Calu3 (cell line): ENCODE results near the gene RCAN3. TPM values are rescaled to one million over a fixed set of nuclear protein-coding genes. Genes with fewer than 3 reads are reported as not detected.

ENCODE experiments used
- BruUV-seq: library from RNA; stranded (reverse); fragments of 400-500 nt; replicated peaks from 2 replicates; lab custom pipeline; 2021; lab: Mats Ljungman, UMichigan
- CTCF ChIA-PET: fragments of 300-600 bp; sonication (Branson Sonifier 250); formaldehyde crosslinking; loops from one replicate; lab custom pipeline; 2022; ENCODE audit warnings: antibody characterized with exemption; lab: Charles Lee
- DNase-seq: peaks from one replicate; pipeline ENCODE4 v3.0.0; 2022
- H3K27ac Mint-ChIP-seq: one replicate; pipeline ENCODE4 v1.8.0; 2022; ENCODE audit warnings: mixed read lengths; ENCODE audit not compliant: unreplicated experiment
- H3K27me3 Mint-ChIP-seq: one replicate; pipeline ENCODE4 v1.8.0; 2022; ENCODE audit warnings: mixed read lengths; ENCODE audit not compliant: unreplicated experiment
- H3K36me3 Mint-ChIP-seq: one replicate; pipeline ENCODE4 v1.8.0; 2022; ENCODE audit warnings: mild to moderate bottlenecking, moderate library complexity, mixed read lengths; ENCODE audit not compliant: insufficient read depth, unreplicated experiment
- H3K4me1 Mint-ChIP-seq: one replicate; pipeline ENCODE4 v1.8.0; 2022; ENCODE audit warnings: mild to moderate bottlenecking, low read depth, mixed read lengths; ENCODE audit not compliant: unreplicated experiment
- H3K4me3 Mint-ChIP-seq: one replicate; pipeline ENCODE4 v1.8.0; 2022; ENCODE audit warnings: mild to moderate bottlenecking, low read depth, moderate library complexity, mixed read lengths; ENCODE audit not compliant: unreplicated experiment
- H3K9me3 Mint-ChIP-seq: one replicate; pipeline ENCODE4 v1.8.0; 2022; ENCODE audit warnings: low read depth, mixed read lengths; ENCODE audit not compliant: unreplicated experiment
- intact Hi-C: fragments of 100-400 bp; cut with micrococcal nuclease; formaldehyde crosslinking; loops from one replicate; pipeline ENCODE4 v1.10.0; 2022; ENCODE audit not compliant: unreplicated experiment
- total RNA-seq: library from RNA; stranded (reverse); gene quantifications from 2 replicates; pipeline ENCODE4 v1.2.3, GENCODE V29; 2022
- TF ChIP-seq, protein P1 (sequence below): fragments of 200-600 bp; IDR thresholded peaks from one replicate; pipeline ENCODE4 v1.8.0; 2022; ENCODE audit warnings: antibody characterized with exemption; ENCODE audit not compliant: unreplicated experiment

RCAN3 gene
- total RNA-seq, 1 experiment from 2014 or later: 15.3 TPM

DNA sequence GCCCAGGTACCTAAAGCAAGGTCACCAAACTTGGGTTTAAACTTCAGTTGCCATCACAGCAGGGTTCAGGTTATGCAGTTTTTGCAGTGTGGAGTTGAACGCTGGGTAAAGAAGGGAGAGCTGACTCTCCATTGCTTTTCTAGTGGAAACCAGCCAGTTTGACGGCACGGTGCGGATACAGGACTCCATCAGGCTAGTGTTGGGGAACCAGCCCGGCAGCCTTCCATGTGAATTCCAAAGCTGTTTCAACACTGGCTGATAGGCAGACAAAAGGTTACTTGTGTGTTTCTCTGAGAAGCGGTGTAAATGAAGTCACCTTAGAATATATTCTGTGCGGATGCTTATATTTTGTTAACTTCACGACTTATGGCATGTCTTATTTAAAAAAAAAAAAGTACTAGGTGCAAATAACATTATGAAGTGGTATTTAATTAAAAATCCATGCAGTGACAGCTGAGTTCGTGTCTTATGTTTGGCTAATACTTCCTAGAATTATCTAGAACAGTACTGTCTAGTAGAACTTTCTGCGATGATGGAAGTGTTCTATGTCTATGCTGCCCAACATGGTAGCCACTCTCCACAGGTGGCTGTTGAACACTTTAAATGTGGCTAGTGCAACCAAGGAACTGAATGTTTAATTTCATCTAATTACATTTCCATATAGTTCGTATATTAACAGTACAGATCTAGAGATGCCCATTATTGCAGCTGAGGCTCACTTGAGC lies 29.9 kb upstream of the RCAN3 start:
- BruUV-seq: no TSS peak
- Mint-ChIP-seq H3K4me1 (no peaks in the 10 kb centered on the region), H3K36me3 (no peaks in the 10 kb centered on the region), H3K27ac (no peak overlapping the region), H3K4me3 (no peak overlapping the region), H3K9me3 (no peaks in the 10 kb centered on the region), H3K27me3 (no peaks in the 10 kb centered on the region)
- no peak for DNase-seq
- CTCF ChIA-PET: interaction anchor here (0.7 kb wide), 1 partner anchor 1451 kb away, joined by 5 read pairs; no protein-coding TSS in a partner anchor
- intact Hi-C loops: no loop called here
- TF ChIP-seq, protein P1, sequence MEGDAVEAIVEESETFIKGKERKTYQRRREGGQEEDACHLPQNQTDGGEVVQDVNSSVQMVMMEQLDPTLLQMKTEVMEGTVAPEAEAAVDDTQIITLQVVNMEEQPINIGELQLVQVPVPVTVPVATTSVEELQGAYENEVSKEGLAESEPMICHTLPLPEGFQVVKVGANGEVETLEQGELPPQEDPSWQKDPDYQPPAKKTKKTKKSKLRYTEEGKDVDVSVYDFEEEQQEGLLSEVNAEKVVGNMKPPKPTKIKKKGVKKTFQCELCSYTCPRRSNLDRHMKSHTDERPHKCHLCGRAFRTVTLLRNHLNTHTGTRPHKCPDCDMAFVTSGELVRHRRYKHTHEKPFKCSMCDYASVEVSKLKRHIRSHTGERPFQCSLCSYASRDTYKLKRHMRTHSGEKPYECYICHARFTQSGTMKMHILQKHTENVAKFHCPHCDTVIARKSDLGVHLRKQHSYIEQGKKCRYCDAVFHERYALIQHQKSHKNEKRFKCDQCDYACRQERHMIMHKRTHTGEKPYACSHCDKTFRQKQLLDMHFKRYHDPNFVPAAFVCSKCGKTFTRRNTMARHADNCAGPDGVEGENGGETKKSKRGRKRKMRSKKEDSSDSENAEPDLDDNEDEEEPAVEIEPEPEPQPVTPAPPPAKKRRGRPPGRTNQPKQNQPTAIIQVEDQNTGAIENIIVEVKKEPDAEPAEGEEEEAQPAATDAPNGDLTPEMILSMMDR: no peak

DNA sequence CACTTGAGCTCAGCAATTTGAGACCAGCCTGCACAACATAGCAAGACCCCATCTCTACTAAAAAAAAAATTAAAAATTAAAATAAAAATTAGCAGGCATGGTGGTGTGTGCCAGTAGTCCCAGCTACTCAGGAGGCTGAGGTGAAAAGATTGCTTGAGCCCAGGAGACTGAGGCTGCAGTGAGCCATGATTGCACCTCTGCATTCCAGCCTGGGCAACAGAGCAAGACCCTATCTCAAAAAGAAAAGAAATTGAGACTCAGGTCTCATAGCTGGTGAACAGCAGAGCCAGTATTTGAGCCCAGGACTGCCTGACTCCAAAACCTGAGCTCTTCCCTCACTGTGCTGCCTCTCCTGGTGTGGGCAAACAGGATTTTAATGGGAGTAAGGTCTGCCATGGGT lies 28.4 kb upstream of the RCAN3 start:
- H3K27me3 Mint-ChIP-seq: no peaks in the 10 kb centered on the region
- no peaks in the 10 kb centered on the region for H3K4me1 Mint-ChIP-seq
- no TSS peak for BruUV-seq
- H3K36me3 Mint-ChIP-seq: no peaks in the 10 kb centered on the region
- intact Hi-C loops: no loop called here
- H3K4me3 Mint-ChIP-seq: no peak overlapping the region
- TF ChIP-seq, protein P1: no peak
- H3K27ac Mint-ChIP-seq: no peak overlapping the region
- CTCF ChIA-PET: interaction anchor here (0.6 kb wide), 1 partner anchor 110 kb away, joined by 3 read pairs; no protein-coding TSS in a partner anchor
- DNase-seq: no peak
- no peaks in the 10 kb centered on the region for H3K9me3 Mint-ChIP-seq

DNA sequence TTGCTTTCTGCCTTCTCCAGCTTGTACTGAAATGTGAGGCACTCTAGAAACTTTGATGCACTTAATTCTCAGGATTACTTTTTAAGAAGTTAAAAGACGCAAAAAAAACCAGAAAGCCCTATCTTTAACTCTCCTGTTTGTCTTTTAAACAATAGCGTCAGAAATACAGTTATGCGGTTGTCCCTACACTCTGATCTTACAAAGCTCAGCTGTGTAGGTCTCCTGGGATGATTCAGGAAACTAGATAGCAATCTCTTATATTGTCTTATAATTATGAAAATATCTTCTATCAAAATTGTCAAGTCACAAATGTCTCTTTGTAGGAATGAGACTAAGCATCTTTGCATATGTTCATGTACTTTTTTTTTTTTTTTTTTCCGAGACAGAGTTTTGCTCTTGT lies 26.9 kb upstream of the RCAN3 start:
- no peaks in the 10 kb centered on the region for H3K36me3 Mint-ChIP-seq

DNA sequence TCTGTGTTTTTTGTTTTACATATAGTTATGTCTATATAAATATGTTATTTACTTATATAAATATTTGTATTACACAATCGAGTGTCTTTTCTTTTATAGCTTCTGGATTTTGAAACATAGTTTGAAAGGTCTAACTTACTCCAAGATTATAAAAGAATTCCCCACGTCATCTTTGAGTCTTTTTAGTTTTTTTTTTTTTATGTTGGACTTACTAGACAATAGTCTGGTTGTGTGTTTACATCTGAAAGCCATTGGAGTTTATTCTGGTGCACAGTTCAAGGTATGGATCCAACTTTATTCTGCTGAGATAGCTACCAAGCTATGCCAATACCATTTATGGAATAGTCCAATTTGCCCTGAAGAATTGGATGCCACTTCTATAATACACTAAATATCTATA lies 26.1 kb upstream of the RCAN3 start:
- Mint-ChIP-seq H3K36me3 (no peaks in the 10 kb centered on the region), H3K4me3 (no peak overlapping the region), H3K9me3 (no peaks in the 10 kb centered on the region), H3K4me1 (peaks cover 9% of the 10 kb centered on the region), H3K27ac (no peak overlapping the region), H3K27me3 (no peaks in the 10 kb centered on the region)
- CTCF ChIA-PET: no interaction called here
- DNase-seq: no peak
- TF ChIP-seq, protein P1: no peak
- intact Hi-C loops: no loop called here
- no TSS peak for BruUV-seq

More for the DNA sequence above, 26.9 kb upstream of the RCAN3 start:
- no peak for DNase-seq
- H3K4me3 Mint-ChIP-seq: no peak overlapping the region
- TF ChIP-seq, protein P1: no peak
- no peaks in the 10 kb centered on the region for H3K9me3 Mint-ChIP-seq
- BruUV-seq: no TSS peak
- CTCF ChIA-PET: interaction anchor here (0.7 kb wide), 1 partner anchor 125 kb away, joined by 4 read pairs; no protein-coding TSS in a partner anchor
- H3K27ac Mint-ChIP-seq: no peak overlapping the region
- no peaks in the 10 kb centered on the region for H3K27me3 Mint-ChIP-seq
- peaks cover under 1% of the 10 kb centered on the region for H3K4me1 Mint-ChIP-seq
- intact Hi-C loops: no loop called here
